Effector memory CD4-positive, alpha-beta T cell (primary cell): Measurements from ENCODE around the gene NMUR1.

Source experiments
- DNase-seq, 3 donors: peaks; one replicate each; pipeline ENCODE4 v3.0.0-alpha.2; 2020
- H3K27ac ChIP-seq: 2 replicates; pipeline ENCODE4 v1.7.0; 2013; ENCODE audit warnings: mild to moderate bottlenecking, low read length, moderate library complexity; ENCODE audit not compliant: insufficient read depth, poor library complexity, severe bottlenecking
- H3K27me3 ChIP-seq: replicated peaks from 2 replicates; pipeline ENCODE4 v1.7.0; 2013; ENCODE audit warnings: mild to moderate bottlenecking, low read length; ENCODE audit not compliant: insufficient read depth, control insufficient read depth, poor library complexity, severe bottlenecking
- H3K36me3 ChIP-seq: 2 replicates; pipeline ENCODE4 v1.7.0; 2013; ENCODE audit warnings: mild to moderate bottlenecking, low read length, moderate library complexity; ENCODE audit not compliant: control insufficient read depth, insufficient read depth
- H3K4me1 ChIP-seq: 2 replicates; pipeline ENCODE4 v1.7.0; 2013; ENCODE audit warnings: low read length, mild to moderate bottlenecking; ENCODE audit not compliant: control insufficient read depth, insufficient read depth, poor library complexity, severe bottlenecking
- H3K4me3 ChIP-seq: 2 replicates; pipeline ENCODE4 v1.7.0; 2013; ENCODE audit warnings: low read length, low read depth, mild to moderate bottlenecking; ENCODE audit not compliant: insufficient read depth, poor library complexity, severe bottlenecking
- H3K9me3 ChIP-seq: 2 replicates; pipeline ENCODE4 v1.7.0; 2013; ENCODE audit warnings: mild to moderate bottlenecking, low read length, moderate library complexity; ENCODE audit not compliant: control insufficient read depth

The NMUR1 gene

GRCh38 chr2:231554327-231554726 lies 24.1 kb upstream of the NMUR1 start:
- H3K4me3 ChIP-seq = no peak overlapping the region
- H3K27me3 ChIP-seq = no peaks in the 10 kb centered on the region

DNA sequence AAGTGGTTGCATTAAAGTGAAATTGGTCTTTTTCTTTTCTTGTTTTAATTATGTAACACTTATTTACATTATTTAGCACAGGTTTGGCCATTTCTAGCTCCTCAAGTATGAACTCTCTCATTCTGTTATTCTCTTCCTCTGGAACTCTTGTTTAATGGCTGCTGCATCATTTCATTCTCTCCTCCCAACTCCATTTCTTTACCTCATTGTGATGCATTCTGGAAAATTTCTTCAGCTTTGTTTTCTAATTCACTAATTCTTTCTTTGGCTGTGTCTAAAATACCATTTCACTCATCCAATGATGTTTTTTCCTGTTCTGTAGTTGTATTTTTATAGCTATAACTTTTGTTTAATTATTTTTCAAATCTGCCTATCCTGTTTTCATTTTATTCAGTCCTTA lies 22.5 kb upstream of the NMUR1 start:
- H3K36me3 ChIP-seq = no peaks in the 10 kb centered on the region
- DNase-seq = no peak

More at GRCh38 chr2:231554327-231554726, 24.1 kb upstream of the NMUR1 start:
- H3K36me3 ChIP-seq = no peaks in the 10 kb centered on the region
- H3K27ac ChIP-seq = no peak overlapping the region
- H3K9me3 ChIP-seq = no peaks in the 10 kb centered on the region
- no peak for DNase-seq
- peaks cover 6% of the 10 kb centered on the region for H3K4me1 ChIP-seq

DNA sequence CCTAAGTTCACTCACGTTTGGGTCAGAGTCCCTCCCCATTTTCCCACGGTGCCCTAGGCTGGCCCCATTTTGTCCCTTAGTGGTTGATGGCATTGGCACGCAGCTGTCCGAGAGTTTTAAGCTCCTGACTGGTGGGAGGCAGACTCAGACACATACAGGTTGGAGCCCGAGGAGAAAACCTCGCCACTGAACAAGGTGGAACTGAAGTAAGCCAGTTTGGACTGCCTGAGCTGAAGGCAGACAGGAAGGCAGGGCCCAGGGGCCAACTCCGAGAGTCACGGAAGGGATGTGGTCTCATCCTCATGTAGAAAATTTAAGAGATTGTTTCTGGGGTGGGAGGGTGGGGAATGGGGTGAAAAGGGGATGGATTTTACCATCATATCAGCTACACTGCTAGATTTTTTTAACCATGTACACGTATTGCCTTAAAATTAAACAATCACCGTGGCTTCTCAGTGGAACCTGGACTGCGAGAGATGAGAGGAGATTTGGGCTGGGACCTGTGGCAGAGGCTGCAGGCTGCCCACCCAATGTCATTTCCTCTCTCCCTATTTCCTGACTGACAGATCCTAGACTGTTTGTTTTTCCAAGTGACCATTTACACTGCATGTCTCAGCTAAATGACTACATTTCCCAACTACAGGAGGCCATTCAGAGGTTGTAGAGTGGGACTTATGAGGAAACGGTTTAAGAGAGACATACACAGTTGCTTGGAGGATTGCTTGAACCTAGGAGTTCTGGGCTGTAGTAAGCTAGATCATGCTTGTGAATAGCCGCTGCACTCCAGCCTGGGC lies 19.4 kb upstream of the NMUR1 start:
- no peak overlapping the region for H3K27ac ChIP-seq
- no peak for DNase-seq

More for the DNA sequence above, 22.5 kb upstream of the NMUR1 start:
- H3K9me3 ChIP-seq = no peaks in the 10 kb centered on the region
- H3K4me3 ChIP-seq = no peak overlapping the region
- no peaks in the 10 kb centered on the region for H3K27me3 ChIP-seq
- peaks cover 3% of the 10 kb centered on the region for H3K4me1 ChIP-seq
- no peak overlapping the region for H3K27ac ChIP-seq

DNA sequence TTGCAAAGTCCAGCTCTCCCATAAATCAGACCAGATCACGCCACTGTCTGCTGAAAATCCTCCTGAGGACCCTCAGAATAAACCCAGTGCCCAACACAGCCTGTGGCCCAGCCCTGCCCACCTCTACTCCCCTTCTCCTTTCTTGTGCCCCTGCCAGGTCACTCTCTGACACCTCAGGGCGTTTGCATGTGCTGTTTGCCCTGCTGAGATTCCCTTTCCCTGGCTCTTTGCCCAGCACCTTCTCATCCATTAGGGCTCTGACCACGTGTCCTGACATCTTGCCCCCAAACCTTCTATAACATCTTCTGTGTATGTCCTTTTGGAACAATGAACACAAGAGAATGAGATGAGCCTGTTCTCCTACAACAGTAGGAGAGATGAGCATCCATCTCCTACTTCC lies 18.5 kb upstream of the NMUR1 start:
- no peaks in the 10 kb centered on the region for H3K27me3 ChIP-seq
- H3K9me3 ChIP-seq = no peaks in the 10 kb centered on the region
- H3K4me3 ChIP-seq = no peak overlapping the region
- H3K4me1 ChIP-seq = peaks cover 7% of the 10 kb centered on the region
- DNase-seq = no peak
- H3K36me3 ChIP-seq = no peaks in the 10 kb centered on the region
- H3K27ac ChIP-seq = no peak overlapping the region

More for the DNA sequence above, 19.4 kb upstream of the NMUR1 start:
- H3K36me3 ChIP-seq = no peaks in the 10 kb centered on the region
- peaks cover 7% of the 10 kb centered on the region for H3K4me1 ChIP-seq
- H3K9me3 ChIP-seq = no peaks in the 10 kb centered on the region
- H3K4me3 ChIP-seq = no peak overlapping the region
- H3K27me3 ChIP-seq = no peaks in the 10 kb centered on the region

GRCh38 chr2:231547315-231548110 lies 17.3 kb upstream of the NMUR1 start:
- Histone ChIP-seq H3K4me1 (peaks cover 7% of the 10 kb centered on the region), H3K27me3 (no peaks in the 10 kb centered on the region), H3K27ac (no peak overlapping the region), H3K4me3 (no peak overlapping the region), H3K9me3 (no peaks in the 10 kb centered on the region), H3K36me3 (no peaks in the 10 kb centered on the region)
- DNase-seq = no peak

DNA sequence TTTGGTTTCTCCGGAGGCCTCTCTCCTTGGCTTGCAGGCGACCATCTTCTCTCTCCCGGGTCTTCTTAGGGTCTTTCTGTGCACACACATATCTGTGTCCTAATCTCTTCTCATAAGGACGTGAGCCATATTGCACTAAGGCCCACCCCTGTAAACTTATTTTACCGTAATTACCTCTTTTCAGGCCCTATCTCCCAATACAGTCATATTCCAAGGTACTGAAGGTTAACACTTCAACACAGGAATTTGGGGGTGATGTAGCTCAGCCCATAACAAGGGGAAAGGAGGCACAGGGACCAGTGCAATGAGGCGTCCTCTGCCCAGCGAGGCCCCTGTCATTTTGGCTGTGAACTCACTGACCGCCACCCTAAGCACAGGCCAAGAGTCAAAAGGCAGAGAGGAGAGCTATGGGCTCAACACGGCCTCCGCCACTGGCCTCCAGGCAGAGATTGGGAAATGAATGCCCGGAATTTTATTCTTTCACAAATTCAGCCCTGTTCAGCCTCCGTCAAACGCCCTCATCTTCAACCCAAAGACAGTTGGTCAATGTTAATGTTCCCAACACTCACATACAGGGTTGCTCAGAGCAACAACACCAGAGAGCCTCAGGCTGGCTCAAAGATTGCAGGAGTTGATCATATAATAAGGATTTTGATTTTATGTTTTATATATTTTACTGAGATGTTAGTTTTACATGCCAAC lies 15.9 kb upstream of the NMUR1 start:
- Histone ChIP-seq H3K27ac (no peak overlapping the region), H3K9me3 (no peaks in the 10 kb centered on the region), H3K4me1 (peaks cover 7% of the 10 kb centered on the region), H3K36me3 (no peaks in the 10 kb centered on the region), H3K4me3 (no peak overlapping the region), H3K27me3 (no peaks in the 10 kb centered on the region)
- DNase-seq = no peak

DNA sequence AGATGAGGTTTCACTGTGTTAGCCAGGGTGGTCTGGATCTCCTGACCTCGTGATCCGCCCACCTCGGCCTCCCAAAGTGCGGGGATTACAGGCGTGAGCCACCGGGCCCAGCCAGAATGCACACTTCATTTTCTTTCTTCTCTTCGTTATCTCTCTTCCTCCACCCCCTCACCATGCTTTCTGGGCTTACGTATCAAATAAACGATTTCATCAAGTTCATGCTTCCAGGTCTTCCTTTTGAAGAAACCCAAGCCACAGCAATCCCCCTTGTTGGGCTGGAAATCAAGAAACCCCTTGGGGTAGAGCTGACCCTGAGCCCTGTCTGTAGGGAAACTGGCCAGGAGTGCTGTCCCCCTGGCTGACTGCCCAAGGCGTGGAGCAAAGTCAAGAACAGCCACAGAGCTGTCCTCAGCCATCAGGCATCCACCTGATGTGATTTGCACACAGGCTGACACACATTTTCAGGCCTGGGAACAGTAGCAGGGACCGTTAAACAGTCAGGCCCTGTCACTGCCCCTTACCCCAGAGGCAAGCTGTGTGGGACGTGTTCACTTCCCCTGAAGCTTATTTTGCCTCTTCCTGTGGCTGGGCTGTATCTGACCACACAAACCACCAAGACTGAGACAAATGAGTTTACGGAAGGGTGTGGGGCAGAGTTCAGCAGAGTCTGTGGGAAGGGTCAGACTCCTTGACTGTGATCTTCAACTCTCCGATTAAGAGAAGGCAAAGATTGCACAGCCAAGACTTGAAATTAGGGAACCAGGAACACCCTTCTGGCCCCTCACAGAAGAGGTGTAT lies 15.1 kb upstream of the NMUR1 start:
- peak in 1 of 3 donors; percentile 10 for DNase-seq
- Histone ChIP-seq H3K27me3 (no peaks in the 10 kb centered on the region), H3K9me3 (no peaks in the 10 kb centered on the region), H3K27ac (peak overlapping the region; percentile 38), H3K4me1 (peaks cover 7% of the 10 kb centered on the region), H3K4me3 (peak overlapping the region; percentile 20), H3K36me3 (no peaks in the 10 kb centered on the region)

GRCh38 chr2:231542136-231542535 lies 11.9 kb upstream of the NMUR1 start:
- H3K4me3 ChIP-seq = no peak overlapping the region
- H3K27ac ChIP-seq = no peak overlapping the region
- H3K4me1 ChIP-seq = peaks cover 7% of the 10 kb centered on the region
- H3K9me3 ChIP-seq = no peaks in the 10 kb centered on the region
- no peak for DNase-seq
- H3K27me3 ChIP-seq = no peaks in the 10 kb centered on the region
- no peaks in the 10 kb centered on the region for H3K36me3 ChIP-seq

DNA sequence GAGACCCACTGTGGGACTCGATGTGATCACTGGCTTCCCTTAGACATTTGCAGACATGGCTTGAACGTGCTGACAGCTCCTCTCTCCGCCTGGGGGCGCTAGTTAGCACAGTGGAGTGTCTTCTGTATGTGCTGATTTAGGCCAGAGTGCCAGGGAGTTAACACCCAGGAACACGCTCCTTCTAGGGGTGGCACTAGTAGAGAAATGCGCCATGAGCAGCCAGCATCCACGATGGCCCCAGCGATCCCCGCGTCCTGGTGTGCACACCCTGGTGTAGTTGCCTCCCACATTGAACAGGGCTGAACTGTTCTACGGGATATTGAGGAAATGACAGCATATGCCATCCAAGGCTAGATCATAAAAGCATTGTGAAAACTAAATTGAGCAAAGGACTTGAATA lies 11.4 kb upstream of the NMUR1 start:
- no peak overlapping the region for H3K27ac ChIP-seq
- H3K4me1 ChIP-seq = peaks cover 7% of the 10 kb centered on the region
- no peak for DNase-seq
- H3K4me3 ChIP-seq = no peak overlapping the region
- H3K27me3 ChIP-seq = no peaks in the 10 kb centered on the region
- H3K36me3 ChIP-seq = no peaks in the 10 kb centered on the region
- no peaks in the 10 kb centered on the region for H3K9me3 ChIP-seq
